Karpas-422 (cell line): Measurements from ENCODE around the gene ZMYM2. TPM values are rescaled to one million over a fixed set of nuclear protein-coding genes. Genes with fewer than 3 reads are reported as not detected.

Experiments
- DNase-seq: peaks from one replicate; pipeline ENCODE4 v3.0.0-alpha.2; 2015
- H2AFZ ChIP-seq: fragments of 200-600 bp; sonication (generic); 2 replicates; pipeline ENCODE4 v1.6.1; 2014; ENCODE audit warnings: antibody characterized with exemption, low read length, mixed read lengths
- H3K27ac ChIP-seq: fragments of 200-600 bp; sonication (generic); 2 replicates; pipeline ENCODE4 v1.5.1; 2014; ENCODE audit warnings: mild to moderate bottlenecking, low read length, moderate library complexity
- H3K27me3 ChIP-seq: fragments of 200-600 bp; sonication (generic); 2 replicates; pipeline ENCODE4 v1.6.1; 2014; ENCODE audit warnings: low read length, mixed read lengths
- H3K36me3 ChIP-seq: fragments of 200-600 bp; sonication (generic); 2 replicates; pipeline ENCODE4 v1.6.1; 2014; ENCODE audit warnings: low read length, mixed read lengths; ENCODE audit not compliant: insufficient read depth
- H3K4me1 ChIP-seq: fragments of 200-600 bp; sonication (generic); 2 replicates; pipeline ENCODE4 v1.6.1; 2014; ENCODE audit warnings: mild to moderate bottlenecking, low read length, mixed read lengths
- H3K4me2 ChIP-seq: fragments of 200-600 bp; sonication (generic); 2 replicates; pipeline ENCODE4 v1.6.1; 2014; ENCODE audit warnings: low read length, low read depth, mild to moderate bottlenecking; ENCODE audit not compliant: poor library complexity, severe bottlenecking
- H3K4me3 ChIP-seq: fragments of 200-600 bp; sonication (generic); 2 replicates; pipeline ENCODE4 v1.5.1; 2014; ENCODE audit warnings: mild to moderate bottlenecking, antibody characterized with exemption, low read length, mixed read lengths
- H3K79me2 ChIP-seq: fragments of 200-600 bp; sonication (generic); 2 replicates; pipeline ENCODE4 v1.6.1; 2014; ENCODE audit warnings: mild to moderate bottlenecking, low read length, mixed read lengths
- H3K9ac ChIP-seq: fragments of 200-600 bp; sonication (generic); 2 replicates; pipeline ENCODE4 v1.6.0; 2014; ENCODE audit warnings: low read length
- H3K9me2 ChIP-seq: fragments of 200-600 bp; sonication (generic), shearing (Covaris generic); replicated peaks from 2 replicates; pipeline ENCODE4 v1.6.0; 2014; ENCODE audit warnings: mild to moderate bottlenecking, low read length, moderate library complexity; ENCODE audit not compliant: insufficient read depth
- H3K9me3 ChIP-seq: fragments of 300-700, 200-600 bp; sonication (generic); 2 replicates; pipeline ENCODE4 v1.6.1; 2014; ENCODE audit warnings: low read length, mixed read lengths
- H4K20me1 ChIP-seq: fragments of 200-600 bp; sonication (generic); 2 replicates; pipeline ENCODE4 v1.6.1; 2014; ENCODE audit warnings: mild to moderate bottlenecking, antibody characterized with exemption, low read length, low read depth; ENCODE audit not compliant: insufficient read depth
- total RNA-seq: library from RNA; depleted of rRNA; stranded (reverse); fragments of >200 nt; shearing (Covaris generic); gene quantifications from 2 replicates; pipeline ENCODE4 v1.2.3, GENCODE V29; 2014; ENCODE audit warnings: low replicate concordance

The ZMYM2 gene
- total RNA-seq, 1 experiment from 2014 or later, result 148 TPM

DNA sequence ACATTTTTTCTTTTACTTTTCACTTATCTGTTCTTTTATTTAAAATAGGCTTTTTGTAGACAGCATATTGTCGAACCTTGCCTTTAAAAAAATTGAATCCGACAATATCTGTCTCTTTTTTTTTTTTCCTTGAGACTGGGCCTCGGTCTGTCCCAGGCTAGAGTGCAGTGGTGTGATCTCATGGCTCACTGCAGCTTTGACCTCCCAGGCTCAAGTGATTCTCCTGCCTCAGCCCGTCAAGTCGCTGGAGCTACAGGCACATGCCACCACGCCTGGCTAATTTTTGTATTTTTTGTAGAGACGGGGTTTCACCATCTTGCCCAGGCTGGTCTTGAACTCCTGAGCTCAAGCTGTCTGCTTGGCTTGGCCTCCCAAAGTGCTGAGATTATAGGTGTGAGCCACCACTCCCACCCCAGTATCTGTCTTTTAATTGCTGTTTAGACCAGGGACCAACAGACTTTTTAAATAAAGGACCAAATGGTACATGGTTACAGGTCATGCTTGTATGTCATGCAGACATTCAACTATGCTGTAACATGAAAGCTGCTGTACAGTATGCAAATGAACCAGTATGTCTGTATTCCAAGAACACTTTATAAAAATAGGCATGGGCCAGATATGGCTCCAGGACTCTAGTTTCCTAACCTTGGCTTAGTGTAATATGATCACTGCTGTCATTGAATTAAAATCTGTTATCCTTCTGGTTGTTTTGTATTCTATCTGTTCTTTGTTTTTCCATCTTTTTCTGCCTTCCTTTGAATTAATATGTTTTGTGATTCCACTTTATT is 122.0 kb downstream of the ZMYM2 start:
- peaks cover 43% of the 10 kb centered on the region for H3K36me3 ChIP-seq
- no peak overlapping the region for H2AFZ ChIP-seq

DNA sequence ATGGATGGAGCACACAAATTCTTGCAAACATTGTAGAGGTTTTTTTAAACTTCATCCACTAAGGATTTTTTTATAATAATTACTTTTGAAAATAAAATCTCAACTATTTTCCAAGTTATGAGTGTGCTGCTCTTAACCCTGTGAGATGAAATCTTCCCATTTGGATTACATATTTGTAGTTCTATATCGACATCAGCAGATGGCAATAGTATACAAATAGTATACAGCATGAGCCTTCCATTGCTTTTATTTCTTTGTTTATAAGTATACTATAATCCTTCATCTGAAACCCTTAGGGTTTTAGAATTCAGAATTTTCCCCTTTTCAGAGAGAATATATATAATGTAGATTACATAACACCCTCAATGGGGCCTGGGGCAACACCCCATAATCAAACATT is 131.8 kb downstream of the ZMYM2 start:
- no peaks in the 10 kb centered on the region for H4K20me1 ChIP-seq
- no peak overlapping the region for H3K9ac ChIP-seq
- no peaks in the 10 kb centered on the region for H3K4me1 ChIP-seq
- DNase-seq, result no peak
- H2AFZ ChIP-seq, result no peak overlapping the region
- no peak overlapping the region for H3K27ac ChIP-seq
- H3K4me3 ChIP-seq, result no peak overlapping the region
- no peak overlapping the region for H3K4me2 ChIP-seq
- no peaks in the 10 kb centered on the region for H3K79me2 ChIP-seq
- no peaks in the 10 kb centered on the region for H3K9me2 ChIP-seq
- H3K9me3 ChIP-seq, result no peaks in the 10 kb centered on the region
- no peaks in the 10 kb centered on the region for H3K27me3 ChIP-seq
- H3K36me3 ChIP-seq, result peaks cover 30% of the 10 kb centered on the region; the same call in 1 of the 2 replicates

More for the DNA sequence above, 122.0 kb downstream of the ZMYM2 start:
- no peak overlapping the region for H3K4me3 ChIP-seq
- no peak overlapping the region for H3K9ac ChIP-seq
- no peak overlapping the region for H3K27ac ChIP-seq
- H3K4me1 ChIP-seq, result no peaks in the 10 kb centered on the region
- DNase-seq, result no peak
- no peaks in the 10 kb centered on the region for H3K9me2 ChIP-seq
- no peaks in the 10 kb centered on the region; the same call in 1 of the 2 replicates for H4K20me1 ChIP-seq
- H3K4me2 ChIP-seq, result no peak overlapping the region
- H3K27me3 ChIP-seq, result no peaks in the 10 kb centered on the region
- no peaks in the 10 kb centered on the region for H3K9me3 ChIP-seq
- peaks cover 2% of the 10 kb centered on the region; the same call in 1 of the 2 replicates for H3K79me2 ChIP-seq

DNA sequence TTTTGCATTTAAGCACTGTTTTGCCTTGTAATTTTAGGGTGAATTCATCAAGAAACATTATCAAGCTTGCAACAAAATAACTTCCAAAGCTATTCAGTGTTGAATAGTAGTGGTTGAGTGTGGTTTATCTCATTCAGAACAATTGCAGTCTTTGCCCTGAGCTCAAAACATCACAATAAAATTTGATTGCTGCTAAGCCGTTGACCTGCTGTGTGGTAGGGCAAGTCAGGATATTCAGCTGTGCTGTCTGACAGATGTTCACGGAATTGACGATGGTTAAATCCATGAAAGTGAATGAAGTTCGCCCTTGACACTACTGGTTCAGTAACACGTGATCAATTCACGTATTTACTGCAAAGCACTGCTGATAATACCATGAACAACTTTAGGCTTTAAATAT is 135.4 kb downstream of the ZMYM2 start:
- no peaks in the 10 kb centered on the region for H3K9me3 ChIP-seq
- H2AFZ ChIP-seq, result no peak overlapping the region
- no peak overlapping the region for H3K4me3 ChIP-seq
- no peaks in the 10 kb centered on the region for H3K4me1 ChIP-seq
- H4K20me1 ChIP-seq, result no peaks in the 10 kb centered on the region
- no peak overlapping the region for H3K4me2 ChIP-seq
- H3K9ac ChIP-seq, result no peak overlapping the region
- H3K79me2 ChIP-seq, result no peaks in the 10 kb centered on the region
- H3K27ac ChIP-seq, result no peak overlapping the region
- no peaks in the 10 kb centered on the region for H3K36me3 ChIP-seq
- DNase-seq, result no peak
- H3K9me2 ChIP-seq, result no peaks in the 10 kb centered on the region
- no peaks in the 10 kb centered on the region for H3K27me3 ChIP-seq

DNA sequence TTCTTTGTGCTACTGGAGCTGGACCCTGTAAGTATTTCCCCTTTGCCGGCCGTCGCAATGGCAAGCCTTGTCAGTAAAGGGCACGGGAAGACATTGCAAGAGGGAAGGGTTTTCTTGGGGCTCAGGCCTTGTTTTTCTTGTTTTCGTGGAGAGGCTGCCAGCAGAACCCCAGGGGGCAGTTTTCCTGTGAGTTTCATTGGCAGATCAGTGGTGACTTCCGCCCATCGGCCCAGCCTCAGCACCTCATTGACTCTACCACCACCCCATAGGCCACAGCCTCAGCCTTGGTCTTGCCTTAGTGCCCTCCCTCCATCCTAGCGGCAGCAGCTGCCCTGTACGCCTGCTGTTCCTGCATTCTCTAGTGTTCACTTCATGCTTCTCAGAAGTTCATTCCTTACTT is 140.8 kb downstream of the ZMYM2 start:
- Histone ChIP-seq H3K4me3 (no peak overlapping the region), H3K36me3 (no peaks in the 10 kb centered on the region), H4K20me1 (no peaks in the 10 kb centered on the region), H3K9me2 (no peaks in the 10 kb centered on the region), H3K27me3 (no peaks in the 10 kb centered on the region), H3K9me3 (no peaks in the 10 kb centered on the region), H3K4me2 (no peak overlapping the region), H3K27ac (no peak overlapping the region), H3K4me1 (no peaks in the 10 kb centered on the region), H2AFZ (no peak overlapping the region), H3K9ac (no peak overlapping the region), H3K79me2 (no peaks in the 10 kb centered on the region)
- DNase-seq, result no peak

DNA sequence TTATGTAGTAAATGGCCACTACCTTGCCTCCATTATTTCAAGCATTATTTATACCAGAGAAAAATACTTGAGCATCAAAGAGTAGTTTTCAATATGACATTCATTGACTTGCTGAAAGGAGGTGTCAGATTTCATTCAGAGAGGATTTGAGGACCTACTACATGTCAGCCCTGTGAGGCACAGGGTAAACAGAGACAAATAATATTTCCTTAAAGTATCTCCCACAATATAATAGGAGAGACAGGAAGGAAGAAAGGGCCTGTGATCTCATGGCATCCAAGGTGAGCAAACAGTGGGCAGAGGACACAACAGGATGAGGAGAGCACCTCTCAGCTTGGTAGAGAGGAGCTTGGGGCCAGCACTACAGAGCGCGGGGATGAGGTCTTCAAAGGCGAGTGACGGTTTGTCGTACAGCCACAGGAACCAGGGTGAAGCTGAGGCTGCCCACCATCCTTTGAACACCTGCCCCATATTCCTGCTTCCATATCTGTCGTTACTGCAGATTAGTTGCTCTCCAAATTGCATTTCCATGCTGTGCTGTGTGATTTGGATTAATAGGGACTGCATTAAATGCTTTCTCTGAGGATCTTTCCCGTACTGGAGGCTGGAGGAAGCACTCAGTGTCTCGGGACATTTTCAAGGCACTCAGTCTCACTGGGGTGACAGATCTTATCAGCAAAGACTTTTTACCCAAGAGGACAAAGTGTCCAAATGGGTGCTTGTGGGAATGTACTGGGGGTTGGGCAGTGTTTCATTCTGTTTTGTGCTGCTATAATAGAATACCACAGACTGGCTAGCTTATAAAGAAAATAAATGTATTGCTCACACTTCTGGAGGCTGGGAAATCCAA is 143.2 kb downstream of the ZMYM2 start:
- no peak overlapping the region for H3K4me2 ChIP-seq
- H3K27me3 ChIP-seq, result no peaks in the 10 kb centered on the region
- no peak for DNase-seq
- H3K4me3 ChIP-seq, result no peak overlapping the region
- H3K9me3 ChIP-seq, result no peaks in the 10 kb centered on the region
- H4K20me1 ChIP-seq, result no peaks in the 10 kb centered on the region
- H3K27ac ChIP-seq, result no peak overlapping the region
- no peaks in the 10 kb centered on the region for H3K4me1 ChIP-seq
- no peaks in the 10 kb centered on the region for H3K79me2 ChIP-seq
- no peaks in the 10 kb centered on the region for H3K9me2 ChIP-seq
- H2AFZ ChIP-seq, result no peak overlapping the region
- H3K9ac ChIP-seq, result no peak overlapping the region
- no peaks in the 10 kb centered on the region for H3K36me3 ChIP-seq

DNA sequence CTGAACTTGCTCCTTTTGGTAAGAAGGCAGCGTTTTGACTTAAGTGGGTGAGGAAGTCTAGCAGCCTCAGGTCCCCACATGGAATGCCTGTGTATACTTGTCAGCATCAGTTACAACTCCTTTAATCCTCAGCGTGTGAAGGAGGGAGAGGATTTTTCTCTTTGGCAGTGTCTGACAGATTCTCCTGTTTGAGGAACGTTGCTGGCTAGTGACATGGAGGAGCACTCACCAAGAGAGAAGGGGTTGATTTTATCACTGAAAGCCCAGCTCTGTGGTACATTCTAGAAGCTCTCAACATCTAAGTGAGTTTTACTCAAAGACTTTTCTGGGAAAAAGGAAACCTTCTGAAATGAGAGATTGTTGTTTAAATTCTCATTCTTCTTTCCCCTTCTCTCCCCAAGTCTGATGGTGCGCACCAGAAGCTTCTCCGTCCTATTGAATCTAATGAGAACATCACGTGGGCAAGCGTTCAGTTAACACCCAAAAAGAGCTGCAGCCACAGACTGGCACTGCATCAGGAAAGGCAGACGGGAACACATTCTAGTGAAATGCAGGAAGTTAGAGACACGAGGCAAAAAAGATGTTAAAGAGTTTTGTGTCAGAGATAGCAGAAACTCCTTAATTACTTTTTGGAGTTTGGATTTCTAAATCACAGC is 144.1 kb downstream of the ZMYM2 start:
- H3K27me3 ChIP-seq, result no peaks in the 10 kb centered on the region
- H4K20me1 ChIP-seq, result no peaks in the 10 kb centered on the region
- DNase-seq, result no peak

DNA sequence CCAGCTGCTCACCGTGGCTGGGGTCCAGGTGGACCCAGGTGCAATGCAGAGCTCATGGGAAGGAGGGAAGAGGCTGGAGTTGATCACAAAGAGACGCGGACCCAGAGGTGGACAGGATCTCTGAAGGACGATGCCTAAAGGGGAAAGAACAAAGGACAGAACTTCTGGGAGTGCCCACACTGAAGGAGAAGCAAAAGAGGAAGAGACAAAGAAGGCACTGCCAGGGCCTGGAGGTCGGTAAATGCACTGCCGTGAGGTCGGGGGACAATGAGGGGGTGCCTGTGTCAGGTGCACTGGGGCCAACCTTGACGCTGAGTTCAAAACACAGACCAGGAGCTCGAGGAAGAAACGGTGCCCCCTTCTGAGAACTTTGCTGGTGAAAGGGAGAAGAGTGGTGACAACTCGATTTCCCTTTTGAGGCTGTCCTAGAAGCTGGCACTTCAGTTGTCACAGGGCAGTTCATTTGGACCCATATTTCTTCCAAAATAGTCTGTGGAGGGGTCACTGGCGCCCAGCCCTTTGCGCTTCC is 146.7 kb downstream of the ZMYM2 start:
- H3K9me3 ChIP-seq, result no peaks in the 10 kb centered on the region
- H4K20me1 ChIP-seq, result no peaks in the 10 kb centered on the region
- no peak overlapping the region for H3K9ac ChIP-seq
- H3K27me3 ChIP-seq, result no peaks in the 10 kb centered on the region
- H3K36me3 ChIP-seq, result no peaks in the 10 kb centered on the region
- no peaks in the 10 kb centered on the region for H3K9me2 ChIP-seq
- no peak for DNase-seq
- no peak overlapping the region for H3K4me3 ChIP-seq
- no peak overlapping the region for H3K27ac ChIP-seq
- no peak overlapping the region for H2AFZ ChIP-seq
- H3K4me2 ChIP-seq, result no peak overlapping the region
- H3K79me2 ChIP-seq, result no peaks in the 10 kb centered on the region
- H3K4me1 ChIP-seq, result no peaks in the 10 kb centered on the region

More for the DNA sequence above, 144.1 kb downstream of the ZMYM2 start:
- H2AFZ ChIP-seq, result no peak overlapping the region
- H3K4me2 ChIP-seq, result no peak overlapping the region
- H3K9me2 ChIP-seq, result no peaks in the 10 kb centered on the region
- H3K36me3 ChIP-seq, result no peaks in the 10 kb centered on the region
- no peaks in the 10 kb centered on the region for H3K79me2 ChIP-seq
- no peaks in the 10 kb centered on the region for H3K4me1 ChIP-seq
- H3K9ac ChIP-seq, result no peak overlapping the region
- no peak overlapping the region for H3K4me3 ChIP-seq
- no peak overlapping the region for H3K27ac ChIP-seq
- H3K9me3 ChIP-seq, result no peaks in the 10 kb centered on the region

DNA sequence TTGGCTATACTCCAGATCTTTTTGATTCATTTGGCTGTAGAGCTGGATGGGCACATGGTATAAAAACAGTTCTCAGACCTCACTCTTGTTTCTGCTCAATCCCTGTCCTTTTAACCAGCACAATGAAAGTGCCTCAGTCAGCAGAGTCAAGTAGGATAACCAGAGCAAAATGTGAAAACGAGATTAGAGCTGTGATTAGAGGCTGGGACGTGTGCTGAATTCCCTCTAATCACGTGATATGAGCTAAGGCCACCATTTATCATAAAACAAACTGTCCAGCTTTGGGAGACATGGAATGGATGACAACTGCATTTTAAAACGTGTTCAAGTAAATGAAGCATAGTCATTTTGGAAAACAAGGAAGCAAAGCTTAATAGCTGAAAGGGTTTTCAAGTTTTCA is 148.2 kb downstream of the ZMYM2 start:
- no peaks in the 10 kb centered on the region for H3K9me2 ChIP-seq
- no peak for DNase-seq
- H3K4me1 ChIP-seq, result no peaks in the 10 kb centered on the region
- H3K79me2 ChIP-seq, result no peaks in the 10 kb centered on the region
- H3K9ac ChIP-seq, result no peak overlapping the region
- H3K9me3 ChIP-seq, result no peaks in the 10 kb centered on the region
- no peak overlapping the region for H2AFZ ChIP-seq
- no peaks in the 10 kb centered on the region for H3K36me3 ChIP-seq
- no peak overlapping the region for H3K4me3 ChIP-seq
- no peaks in the 10 kb centered on the region for H3K27me3 ChIP-seq
- no peak overlapping the region for H3K27ac ChIP-seq
- no peaks in the 10 kb centered on the region for H4K20me1 ChIP-seq
- no peak overlapping the region for H3K4me2 ChIP-seq
